Gastroesophageal sphincter (tissue), 4 donors: Measurements from ENCODE around the gene PRDM15. TPM values are rescaled to one million over a fixed set of nuclear protein-coding genes. Genes with fewer than 3 reads are reported as not detected.

Experiments
- ATAC-seq: fragments of 150-250 bp; one replicate; pipeline ENCODE4 v1.9.1; 2016; ENCODE audit warnings: mild to moderate bottlenecking, moderate library complexity
- H3K27ac ChIP-seq, 4 donors: fragments of 200-600 bp; sonication (generic) in 3 of 4; 1 replicate in 3 of 4; 2 replicates in 1 of 4; pipeline ENCODE4 v1.5.1; 2016 to 2019
- H3K27me3 ChIP-seq: fragments of 200-600 bp; sonication (generic); one replicate; pipeline ENCODE4 v1.5.1; 2019
- H3K36me3 ChIP-seq, 2 donors: fragments of 200-600 bp; sonication (generic); one replicate each; pipeline ENCODE4 v1.5.1; 2019; ENCODE audit warnings: control low read depth in 1 of 2
- H3K4me1 ChIP-seq, 3 donors: fragments of 200-600 bp; sonication (generic); 1 replicate in 2 of 3; 2 replicates in 1 of 3; pipeline ENCODE4 v1.5.1; 2016 to 2019; ENCODE audit warnings: control low read depth in 2 of 3
- H3K4me3 ChIP-seq, 2 donors: fragments of 200-600 bp; sonication (generic); one replicate each; pipeline ENCODE4 v1.5.1; 2019; ENCODE audit warnings: mild to moderate bottlenecking in 1 of 2, moderate library complexity in 1 of 2
- H3K9me3 ChIP-seq, 3 donors: fragments of 200-600 bp; sonication (generic); one replicate each; pipeline ENCODE4 v1.5.1; 2017 to 2019; ENCODE audit warnings: control low read depth in 2 of 3
- CTCF ChIP-seq, 4 experiments: fragments of 200-600 bp in 2 of 4; fragments of 450-650 bp in 2 of 4; sonication (generic) in 1 of 4; IDR thresholded peaks; one replicate each; pipeline ENCODE4 v1.5.1; 2017 to 2019; ENCODE audit warnings: antibody characterized with exemption in 4 of 4, mild to moderate bottlenecking in 2 of 4, moderate library complexity in 2 of 4
- EP300 ChIP-seq: sonication (generic); formaldehyde crosslinking; IDR thresholded peaks from one replicate; pipeline ENCODE4 v1.6.1; 2017; ENCODE audit warnings: antibody characterized with exemption, mild to moderate bottlenecking
- POLR2A ChIP-seq, 2 donors: fragments of 450-650 bp; IDR thresholded peaks; one replicate each; pipeline ENCODE4 v1.6.1; 2017; ENCODE audit warnings: antibody characterized with exemption in 2 of 2, mild to moderate bottlenecking in 2 of 2, moderate library complexity in 1 of 2
- POLR2AphosphoS5 ChIP-seq: sonication (generic); formaldehyde crosslinking; IDR thresholded peaks from one replicate; pipeline ENCODE4 v1.6.1; 2017; ENCODE audit warnings: antibody characterized with exemption
- WGBS, 2 donors: methylation state at CpG; one replicate each; pipeline ENCODE4 v1.1.5; 2018; ENCODE audit warnings: low coverage in 1 of 2; 5-methylcytosine and 5-hydroxymethylcytosine counted together
- total RNA-seq, 4 donors: library from RNA; depleted of rRNA; stranded (reverse); fragments of >200 nt; gene quantifications; one replicate each; pipeline ENCODE4 v1.1.0, GENCODE V29; 2016

PRDM15 gene
- total RNA-seq, 4 donors from 2014 or later: 2.9 to 8.2 (median 7.2) TPM

DNA sequence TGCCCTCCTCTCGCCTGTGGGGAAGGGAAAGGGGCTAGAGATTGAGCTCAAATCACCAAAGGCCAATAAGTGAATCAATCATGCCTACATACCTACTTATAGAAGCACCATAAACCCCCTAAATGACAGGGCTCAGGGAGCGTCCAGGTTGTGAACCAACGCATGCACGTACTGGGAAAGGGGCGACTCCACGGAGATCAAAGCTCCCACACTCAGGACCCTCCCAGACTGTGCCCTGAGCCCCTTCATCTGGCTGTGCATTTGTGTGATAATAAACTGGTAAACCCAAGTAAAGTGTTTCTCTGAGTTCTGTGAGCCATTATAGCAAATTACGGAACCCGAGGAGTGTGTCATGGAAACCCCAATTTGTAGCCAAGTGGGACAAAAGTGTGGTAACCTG is 23.8 kb upstream of the PRDM15 start:
- peaks cover 0 to 100% of the 10 kb centered on the region in 2 donors for H3K36me3 ChIP-seq
- ATAC-seq: no peak
- H3K4me1 ChIP-seq: no peaks in the 10 kb centered on the region
- no peak overlapping the region for H3K4me3 ChIP-seq
- TF ChIP-seq POLR2AphosphoS5 (no peak), POLR2A (IDR thresholded peaks at IDR 0.05) (no peak), EP300 (no peak), CTCF (IDR thresholded peaks at IDR 0.05) (no peak)
- H3K9me3 ChIP-seq: no peaks in the 10 kb centered on the region
- WGBS, 2 donors: 93 to 100% methylated on average over 4 to 5 of the region's 8 CpGs
- H3K27me3 ChIP-seq: no peaks in the 10 kb centered on the region
- no peak overlapping the region for H3K27ac ChIP-seq

DNA sequence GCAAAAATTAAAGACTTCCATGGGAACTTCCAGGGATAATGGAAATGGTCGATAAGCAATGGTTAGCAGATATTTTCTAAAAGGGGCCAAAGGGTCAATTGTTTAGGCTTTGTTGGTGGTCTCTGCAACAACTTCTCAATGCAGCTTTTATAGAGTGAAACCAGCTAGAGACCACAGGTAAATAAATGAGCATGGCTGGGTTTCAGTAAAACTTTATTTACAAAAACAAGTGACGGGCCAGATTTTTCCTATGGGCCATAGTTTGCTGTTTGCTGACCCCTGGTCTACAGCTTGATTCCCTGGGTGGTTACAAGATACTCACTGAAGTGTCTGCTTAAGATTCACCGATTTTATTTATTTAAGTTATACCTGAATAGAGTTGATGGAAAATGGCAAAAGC is 22.6 kb upstream of the PRDM15 start:
- no peaks in the 10 kb centered on the region for H3K27me3 ChIP-seq
- peaks cover 0 to 96% of the 10 kb centered on the region in 2 donors for H3K36me3 ChIP-seq
- TF ChIP-seq POLR2AphosphoS5: no peak
- no peak for TF ChIP-seq CTCF (IDR thresholded peaks at IDR 0.05)
- TF ChIP-seq POLR2A (IDR thresholded peaks at IDR 0.05): no peak
- no peak for TF ChIP-seq EP300
- no peak overlapping the region for H3K27ac ChIP-seq
- H3K4me1 ChIP-seq: no peaks in the 10 kb centered on the region
- WGBS, 2 donors: 90 to 94% methylated on average over 2 to 3 of the region's 3 CpGs
- no peak for ATAC-seq
- H3K4me3 ChIP-seq: no peak overlapping the region
- no peaks in the 10 kb centered on the region for H3K9me3 ChIP-seq

GRCh38 chr21:41901099-41901498 is 22.0 kb upstream of the PRDM15 start:
- Histone ChIP-seq H3K27me3 (no peaks in the 10 kb centered on the region), H3K4me3 (no peak overlapping the region), H3K27ac (no peak overlapping the region), H3K4me1 (peaks cover 0 to 2% (median 0%) of the 10 kb centered on the region in 3 donors), H3K36me3 (peaks cover 0 to 90% of the 10 kb centered on the region in 2 donors), H3K9me3 (no peaks in the 10 kb centered on the region)
- WGBS, 2 donors: 63 to 76% methylated on average over 7 to 11 of the region's 12 CpGs
- TF ChIP-seq POLR2AphosphoS5 (no peak), CTCF (IDR thresholded peaks at IDR 0.05) (no peak), EP300 (no peak), POLR2A (IDR thresholded peaks at IDR 0.05) (no peak)
- ATAC-seq: peak; percentile 28

- no peak for ATAC-seq
- H3K4me3 ChIP-seq: no peak overlapping the region
- H3K27me3 ChIP-seq: no peaks in the 10 kb centered on the region
- peaks cover 0 to 6% (median 0%) of the 10 kb centered on the region in 3 donors for H3K4me1 ChIP-seq
- no peaks in the 10 kb centered on the region for H3K9me3 ChIP-seq
- H3K36me3 ChIP-seq: peaks cover 0 to 89% of the 10 kb centered on the region in 2 donors
- H3K27ac ChIP-seq: no peak overlapping the region
- TF ChIP-seq POLR2A (IDR thresholded peaks at IDR 0.05) (no peak), CTCF (IDR thresholded peaks at IDR 0.05) (no peak), POLR2AphosphoS5 (no peak), EP300 (no peak)
- WGBS, 2 donors: 100% methylated on average over 3 of the region's 6 CpGs
Observed at GRCh38 chr21:41900401-41900800, 21.3 kb upstream of the PRDM15 start.

DNA sequence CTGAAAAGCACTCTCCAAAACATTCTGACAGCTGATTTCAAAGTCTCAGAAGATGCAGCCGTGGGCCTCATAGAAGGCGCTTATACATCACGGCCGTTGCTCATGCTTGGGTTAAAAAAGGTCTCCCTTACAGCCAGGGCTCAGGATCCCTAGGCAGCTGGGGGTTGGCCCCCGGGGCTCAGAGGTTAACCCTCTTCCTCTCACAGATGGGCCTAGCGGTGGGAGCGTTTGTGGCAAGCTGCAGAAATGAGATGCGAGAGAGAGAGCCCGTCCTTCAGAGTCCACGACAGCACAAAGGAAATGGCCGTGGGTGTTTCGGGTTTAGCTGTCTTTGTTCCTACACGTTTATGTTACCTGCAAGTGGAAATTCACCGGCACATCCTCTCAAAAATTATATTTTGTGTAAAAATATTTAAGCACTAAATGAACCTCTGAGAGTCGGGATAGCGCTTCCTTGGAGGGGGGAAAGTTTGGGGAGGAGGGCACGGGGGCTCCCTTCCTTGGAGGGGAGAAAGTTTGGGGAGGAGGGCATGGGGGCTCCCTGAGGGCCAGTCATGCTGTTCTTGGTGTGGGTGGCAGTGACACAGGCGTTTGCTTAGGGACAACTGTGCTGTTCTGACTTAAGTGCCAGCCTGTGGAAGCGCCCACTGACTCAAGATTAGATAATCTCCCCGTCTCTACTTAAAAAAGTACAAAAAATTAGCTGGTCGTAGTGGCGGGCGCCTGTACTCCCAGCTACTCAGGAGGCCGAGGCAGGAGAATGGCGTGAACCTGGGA is 20.5 kb upstream of the PRDM15 start:
- ATAC-seq: no peak
- H3K36me3 ChIP-seq: peaks cover 0 to 89% of the 10 kb centered on the region in 2 donors
- WGBS, 2 donors: 87 to 89% methylated on average over 13 to 18 of the region's 25 CpGs
- H3K27ac ChIP-seq: no peak overlapping the region
- TF ChIP-seq POLR2A (IDR thresholded peaks at IDR 0.05): no peak
- TF ChIP-seq CTCF (IDR thresholded peaks at IDR 0.05): no peak
- no peak for TF ChIP-seq POLR2AphosphoS5
- TF ChIP-seq EP300: no peak
- no peaks in the 10 kb centered on the region for H3K9me3 ChIP-seq
- no peaks in the 10 kb centered on the region for H3K27me3 ChIP-seq
- no peak overlapping the region for H3K4me3 ChIP-seq
- peaks cover 0 to 6% (median 0%) of the 10 kb centered on the region in 3 donors for H3K4me1 ChIP-seq
